DND-41 (cell line): ENCODE results near the gene FCER1G.

Source experiments
- ATAC-seq: fragments of 200-7000 bp; cut with Tn5 transposase; 3 replicates; pipeline ENCODE4 v1.9.1; 2021; ENCODE audit warnings: low read depth; ENCODE audit not compliant: insufficient read depth
- DNase-seq: peaks from one replicate; pipeline ENCODE4 v3.0.0-alpha.2; 2020
- H2AFZ ChIP-seq: 2 replicates; pipeline ENCODE4 v1.6.0; 2012; ENCODE audit warnings: low read depth, low read length
- H3K27ac ChIP-seq: 2 replicates; pipeline ENCODE4 v1.5.1; 2012; ENCODE audit warnings: low read length, inconsistent platforms
- H3K27me3 ChIP-seq: fragments of 200-600 bp; sonication (generic); 2 replicates; pipeline ENCODE4 v1.6.0; 2012; ENCODE audit warnings: low read length, mild to moderate bottlenecking, inconsistent platforms; ENCODE audit not compliant: insufficient read depth, poor library complexity
- H3K36me3 ChIP-seq: 2 replicates; pipeline ENCODE4 v1.5.1; 2012; ENCODE audit warnings: low read length, inconsistent platforms; ENCODE audit not compliant: insufficient read depth
- H3K4me1 ChIP-seq: 2 replicates; pipeline ENCODE4 v1.5.1; 2012; ENCODE audit warnings: mild to moderate bottlenecking, low read length; ENCODE audit not compliant: insufficient read depth
- H3K4me2 ChIP-seq: 2 replicates; pipeline ENCODE4 v1.6.0; 2012; ENCODE audit warnings: mild to moderate bottlenecking, moderate library complexity, low read length, inconsistent platforms; ENCODE audit not compliant: insufficient read depth
- H3K4me3 ChIP-seq, 2 experiments: fragments of 200-600 bp in 1 of 2; shearing (Covaris generic) in 1 of 2; 2 replicates each; pipeline ENCODE4 v1.5.1; 2012 to 2016; ENCODE audit warnings: inconsistent platforms in 2 of 2, low read length in 2 of 2, mild to moderate bottlenecking in 2 of 2, low read depth in 1 of 2, moderate library complexity in 1 of 2
- H3K79me2 ChIP-seq: 2 replicates; pipeline ENCODE4 v1.6.0; 2012; ENCODE audit warnings: low read length, inconsistent platforms; ENCODE audit not compliant: insufficient read depth
- H3K9ac ChIP-seq: 2 replicates; pipeline ENCODE4 v1.6.0; 2012; ENCODE audit warnings: low read depth, mild to moderate bottlenecking, inconsistent platforms, low read length, moderate library complexity
- H3K9me3 ChIP-seq: 2 replicates; pipeline ENCODE4 v1.5.1; 2012; ENCODE audit warnings: low read length, moderate library complexity, mild to moderate bottlenecking, inconsistent platforms; ENCODE audit not compliant: insufficient read depth, severe bottlenecking
- H4K20me1 ChIP-seq: 2 replicates; pipeline ENCODE4 v1.6.0; 2012; ENCODE audit warnings: low read length; ENCODE audit not compliant: insufficient read depth
- EZH2 ChIP-seq: IDR thresholded peaks from 3 replicates; pipeline ENCODE4 v1.6.1; 2012; ENCODE audit warnings: borderline replicate concordance, low read depth, mild to moderate bottlenecking, moderate library complexity, low read length, inconsistent platforms; ENCODE audit not compliant: severe bottlenecking
- TF ChIP-seq, protein P1 (sequence below): IDR thresholded peaks from 2 replicates; pipeline ENCODE4 v1.5.1; 2012; ENCODE audit warnings: borderline replicate concordance, low read length, moderate library complexity, mild to moderate bottlenecking; ENCODE audit not compliant: poor library complexity, severe bottlenecking; ENCODE audit errors: extremely low read depth

The FCER1G gene

DNA sequence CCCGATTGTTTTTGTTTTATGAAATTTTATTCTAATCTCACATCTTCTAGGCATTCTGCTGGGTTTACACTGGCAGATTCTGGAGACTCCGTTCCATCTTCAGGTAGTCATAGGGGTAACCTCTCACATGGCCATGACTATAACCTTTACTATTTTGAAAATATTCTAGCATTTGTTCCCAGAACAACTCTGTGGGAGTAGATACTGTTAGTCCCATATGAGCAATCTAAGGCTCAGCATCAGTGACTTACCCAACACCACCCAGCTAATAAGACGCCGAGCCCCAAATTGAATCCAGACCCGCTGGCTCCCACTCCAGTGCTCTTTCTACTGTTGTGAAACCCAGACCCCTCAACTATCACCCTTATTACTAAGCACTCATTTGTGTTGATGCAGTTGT lies 26.1 kb upstream of the FCER1G start:
- no peak overlapping the region for H3K27ac ChIP-seq
- H3K4me2 ChIP-seq = no peak overlapping the region
- no peak for TF ChIP-seq EZH2
- TF ChIP-seq, protein P1, sequence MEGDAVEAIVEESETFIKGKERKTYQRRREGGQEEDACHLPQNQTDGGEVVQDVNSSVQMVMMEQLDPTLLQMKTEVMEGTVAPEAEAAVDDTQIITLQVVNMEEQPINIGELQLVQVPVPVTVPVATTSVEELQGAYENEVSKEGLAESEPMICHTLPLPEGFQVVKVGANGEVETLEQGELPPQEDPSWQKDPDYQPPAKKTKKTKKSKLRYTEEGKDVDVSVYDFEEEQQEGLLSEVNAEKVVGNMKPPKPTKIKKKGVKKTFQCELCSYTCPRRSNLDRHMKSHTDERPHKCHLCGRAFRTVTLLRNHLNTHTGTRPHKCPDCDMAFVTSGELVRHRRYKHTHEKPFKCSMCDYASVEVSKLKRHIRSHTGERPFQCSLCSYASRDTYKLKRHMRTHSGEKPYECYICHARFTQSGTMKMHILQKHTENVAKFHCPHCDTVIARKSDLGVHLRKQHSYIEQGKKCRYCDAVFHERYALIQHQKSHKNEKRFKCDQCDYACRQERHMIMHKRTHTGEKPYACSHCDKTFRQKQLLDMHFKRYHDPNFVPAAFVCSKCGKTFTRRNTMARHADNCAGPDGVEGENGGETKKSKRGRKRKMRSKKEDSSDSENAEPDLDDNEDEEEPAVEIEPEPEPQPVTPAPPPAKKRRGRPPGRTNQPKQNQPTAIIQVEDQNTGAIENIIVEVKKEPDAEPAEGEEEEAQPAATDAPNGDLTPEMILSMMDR = no peak
- DNase-seq (no peak), ATAC-seq (no peak)
- no peaks in the 10 kb centered on the region for H3K36me3 ChIP-seq
- peaks cover 19% of the 10 kb centered on the region for H3K4me1 ChIP-seq
- H3K4me3 ChIP-seq = no peak overlapping the region
- no peaks in the 10 kb centered on the region for H3K9me3 ChIP-seq
- no peak overlapping the region for H3K9ac ChIP-seq
- H3K27me3 ChIP-seq = no peaks in the 10 kb centered on the region
- no peak overlapping the region for H2AFZ ChIP-seq
- H3K79me2 ChIP-seq = no peaks in the 10 kb centered on the region
- no peaks in the 10 kb centered on the region for H4K20me1 ChIP-seq

DNA sequence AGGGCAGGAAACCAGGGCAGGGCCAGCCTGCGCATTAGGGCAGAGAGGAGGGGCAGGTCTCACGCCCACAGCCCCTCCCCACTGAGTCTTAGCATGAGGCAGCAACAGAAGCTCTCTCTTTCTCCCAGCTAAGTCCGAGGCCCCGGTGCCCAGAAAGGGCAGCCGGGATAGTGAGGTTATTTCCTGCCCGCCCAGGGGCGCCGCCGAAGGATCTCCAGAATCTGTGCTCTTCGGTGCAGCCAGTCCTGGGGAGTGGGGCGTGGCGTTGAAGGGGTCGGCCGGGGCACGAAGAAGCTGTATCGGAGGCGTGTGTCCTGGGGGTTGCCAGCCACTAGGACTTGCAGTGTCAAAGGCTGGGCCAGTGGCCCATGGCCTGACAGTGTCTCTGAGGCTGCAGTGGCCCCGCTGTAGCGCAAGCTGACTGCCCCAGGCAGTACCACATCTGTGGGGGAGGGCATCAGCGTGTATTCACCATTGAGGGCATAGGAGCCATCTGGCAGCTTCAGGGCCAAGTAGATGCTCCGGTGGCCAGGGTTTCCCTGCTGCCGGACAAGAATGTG lies 24.1 kb upstream of the FCER1G start:
- no peaks in the 10 kb centered on the region for H3K79me2 ChIP-seq
- DNase-seq (no peak), ATAC-seq (no peak)
- H2AFZ ChIP-seq = no peak overlapping the region
- H3K27me3 ChIP-seq = no peaks in the 10 kb centered on the region
- H3K9me3 ChIP-seq = no peaks in the 10 kb centered on the region
- no peak overlapping the region for H3K27ac ChIP-seq
- no peak overlapping the region for H3K4me3 ChIP-seq
- H4K20me1 ChIP-seq = no peaks in the 10 kb centered on the region
- no peak overlapping the region for H3K4me2 ChIP-seq
- H3K36me3 ChIP-seq = no peaks in the 10 kb centered on the region
- H3K9ac ChIP-seq = no peak overlapping the region
- TF ChIP-seq, protein P1 = no peak
- no peak for TF ChIP-seq EZH2
- peaks cover 8% of the 10 kb centered on the region for H3K4me1 ChIP-seq

- H3K79me2 ChIP-seq = no peaks in the 10 kb centered on the region
- DNase-seq (no peak), ATAC-seq (no peak)
- no peaks in the 10 kb centered on the region for H4K20me1 ChIP-seq
- no peak overlapping the region for H2AFZ ChIP-seq
- TF ChIP-seq, protein P1 = no peak
- no peak for TF ChIP-seq EZH2
- H3K4me1 ChIP-seq = peaks cover 3% of the 10 kb centered on the region; the same call in 1 of the 2 replicates
- H3K27ac ChIP-seq = no peak overlapping the region
- H3K9me3 ChIP-seq = no peaks in the 10 kb centered on the region
- H3K4me2 ChIP-seq = no peak overlapping the region
- no peaks in the 10 kb centered on the region for H3K36me3 ChIP-seq
- H3K27me3 ChIP-seq = no peaks in the 10 kb centered on the region
- H3K9ac ChIP-seq = no peak overlapping the region
- no peak overlapping the region for H3K4me3 ChIP-seq
Observed at GRCh38 chr1:161191971-161192370, 23.1 kb upstream of the FCER1G start.
